D721Med (cell line): ENCODE measurements around the gene PPOX.

Experiments used
- DNase-seq: peaks from one replicate; pipeline ENCODE4 v3.0.0; 2011; ENCODE audit warnings: low spot score; ENCODE audit not compliant: insufficient read length
- FAIRE-seq: peaks from 2 replicates; lab custom pipeline; 2011; peaks lifted over from hg19 to GRCh38; lab: Jason Lieb, UNC
- CTCF ChIP-seq: IDR thresholded peaks from 2 replicates; pipeline ENCODE4 v1.5.1; 2012; ENCODE audit warnings: mild to moderate bottlenecking, control low read depth; ENCODE audit not compliant: insufficient read depth; ENCODE audit errors: missing control alignments

Gene PPOX

GRCh38 chr1:161207173-161207572 lies 40.9 kb downstream of the PPOX start:
- no peak for TF ChIP-seq CTCF
- DNase-seq (no peak), FAIRE-seq (no peak)

- peak; percentile 65 for DNase-seq
- FAIRE-seq: peak; percentile 48
- TF ChIP-seq CTCF: peak; percentile 99
Observed at GRCh38 chr1:161209790-161210409, 43.7 kb downstream of the PPOX start.

GRCh38 chr1:161214369-161214768 lies 48.1 kb downstream of the PPOX start:
- DNase-seq (no peak), FAIRE-seq (no peak)
- TF ChIP-seq CTCF: no peak

- no peak for FAIRE-seq
- no peak for DNase-seq
- TF ChIP-seq CTCF: no peak
Observed at GRCh38 chr1:161215076-161215475, 48.9 kb downstream of the PPOX start, which contains the start of gene FCER1G. TSS of gene FCER1G (plus strand) at chr1:161215295. CDS start at chr1:161215322, 27 bp downstream.

GRCh38 chr1:161216945-161217712 lies 50.9 kb downstream of the PPOX start:
- TF ChIP-seq CTCF: no peak
- FAIRE-seq: no peak
- DNase-seq: no peak

GRCh38 chr1:161217831-161218230 lies 51.6 kb downstream of the PPOX start:
- DNase-seq (no peak), FAIRE-seq (no peak)
- TF ChIP-seq CTCF: no peak
